DOHH2 (cell line): Measurements from ENCODE around the gene DPP10.

Experiments
- EZH2phosphoT487 ChIP-seq: fragments of 200-600 bp; sonication (generic); IDR thresholded peaks from 2 replicates; pipeline ENCODE4 v1.6.1; 2017; ENCODE audit warnings: borderline replicate concordance, mild to moderate bottlenecking, antibody characterized with exemption, low read length, moderate library complexity, mixed read lengths
- TF ChIP-seq, protein P1 (sequence below): fragments of 200-600 bp; sonication (generic); IDR thresholded peaks from one replicate; pipeline ENCODE4 v1.5.1; 2014; ENCODE audit warnings: antibody characterized with exemption, mild to moderate bottlenecking, low read depth, low read length; ENCODE audit not compliant: poor library complexity, severe bottlenecking

DNA sequence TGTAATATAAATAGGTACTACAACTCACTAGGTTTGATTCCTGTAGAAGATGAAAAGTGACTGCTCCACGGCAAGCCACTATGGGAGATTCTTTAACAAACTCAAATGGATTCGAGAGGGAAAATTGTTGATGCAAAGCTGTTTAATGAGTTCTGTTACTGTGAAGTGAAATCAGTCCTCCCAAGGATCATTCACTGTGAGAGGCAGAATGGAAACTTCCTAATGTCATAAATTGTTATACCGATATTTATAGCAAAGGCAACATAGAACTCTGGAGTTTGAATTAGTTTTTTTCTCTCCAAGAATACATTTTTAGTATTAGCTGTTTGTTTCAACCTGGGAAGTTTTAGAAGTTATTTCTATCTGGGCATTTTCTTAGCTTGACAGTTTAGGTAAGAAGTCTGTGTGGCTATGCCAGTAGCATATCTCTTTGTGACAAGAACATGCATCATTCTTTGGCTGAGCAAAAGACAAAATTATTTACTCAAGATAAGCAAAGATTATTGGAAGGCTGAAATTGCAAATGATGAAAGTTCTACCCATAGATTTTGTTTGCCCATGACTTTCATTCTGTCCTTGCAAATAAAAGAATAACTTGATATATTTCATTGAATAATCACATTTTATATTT lies 979.7 kb downstream of the DPP10 start:
- TF ChIP-seq, protein P1, sequence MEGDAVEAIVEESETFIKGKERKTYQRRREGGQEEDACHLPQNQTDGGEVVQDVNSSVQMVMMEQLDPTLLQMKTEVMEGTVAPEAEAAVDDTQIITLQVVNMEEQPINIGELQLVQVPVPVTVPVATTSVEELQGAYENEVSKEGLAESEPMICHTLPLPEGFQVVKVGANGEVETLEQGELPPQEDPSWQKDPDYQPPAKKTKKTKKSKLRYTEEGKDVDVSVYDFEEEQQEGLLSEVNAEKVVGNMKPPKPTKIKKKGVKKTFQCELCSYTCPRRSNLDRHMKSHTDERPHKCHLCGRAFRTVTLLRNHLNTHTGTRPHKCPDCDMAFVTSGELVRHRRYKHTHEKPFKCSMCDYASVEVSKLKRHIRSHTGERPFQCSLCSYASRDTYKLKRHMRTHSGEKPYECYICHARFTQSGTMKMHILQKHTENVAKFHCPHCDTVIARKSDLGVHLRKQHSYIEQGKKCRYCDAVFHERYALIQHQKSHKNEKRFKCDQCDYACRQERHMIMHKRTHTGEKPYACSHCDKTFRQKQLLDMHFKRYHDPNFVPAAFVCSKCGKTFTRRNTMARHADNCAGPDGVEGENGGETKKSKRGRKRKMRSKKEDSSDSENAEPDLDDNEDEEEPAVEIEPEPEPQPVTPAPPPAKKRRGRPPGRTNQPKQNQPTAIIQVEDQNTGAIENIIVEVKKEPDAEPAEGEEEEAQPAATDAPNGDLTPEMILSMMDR: no peak
- TF ChIP-seq EZH2phosphoT487: no peak
